HuH-7.5 (cell line): ENCODE measurements around the gene HINFP.

Experiments used
- DNase-seq: peaks from one replicate; pipeline ENCODE4 v3.0.0; 2011; ENCODE audit warnings: low spot score

HINFP gene

GRCh38 chr11:119121008-119121810 is at the start of gene HINFP:
TSS of gene HINFP (plus strand) at chr11:119121580. CDS start at chr11:119126945, 5,365 bp downstream.
- DNase-seq, result peak; percentile 94

DNA sequence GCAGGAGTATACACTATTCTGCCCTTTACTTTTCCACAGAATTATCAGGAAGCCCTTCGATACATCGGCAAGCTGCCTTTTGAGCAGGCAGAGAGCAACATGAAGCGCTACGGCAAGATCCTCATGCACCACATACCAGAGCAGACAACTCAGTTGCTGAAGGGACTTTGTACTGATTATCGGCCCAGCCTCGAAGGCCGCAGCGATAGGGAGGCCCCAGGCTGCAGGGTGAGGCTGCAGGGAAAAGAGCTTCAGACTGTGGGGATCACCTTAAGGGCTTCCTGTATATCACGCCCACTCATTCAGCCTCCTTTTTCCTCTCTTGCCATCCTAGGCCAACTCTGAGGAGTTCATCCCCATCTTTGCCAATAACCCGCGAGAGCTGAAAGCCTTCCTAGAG is 43.5 kb upstream of the HINFP start:
- DNase-seq, result no peak

DNA sequence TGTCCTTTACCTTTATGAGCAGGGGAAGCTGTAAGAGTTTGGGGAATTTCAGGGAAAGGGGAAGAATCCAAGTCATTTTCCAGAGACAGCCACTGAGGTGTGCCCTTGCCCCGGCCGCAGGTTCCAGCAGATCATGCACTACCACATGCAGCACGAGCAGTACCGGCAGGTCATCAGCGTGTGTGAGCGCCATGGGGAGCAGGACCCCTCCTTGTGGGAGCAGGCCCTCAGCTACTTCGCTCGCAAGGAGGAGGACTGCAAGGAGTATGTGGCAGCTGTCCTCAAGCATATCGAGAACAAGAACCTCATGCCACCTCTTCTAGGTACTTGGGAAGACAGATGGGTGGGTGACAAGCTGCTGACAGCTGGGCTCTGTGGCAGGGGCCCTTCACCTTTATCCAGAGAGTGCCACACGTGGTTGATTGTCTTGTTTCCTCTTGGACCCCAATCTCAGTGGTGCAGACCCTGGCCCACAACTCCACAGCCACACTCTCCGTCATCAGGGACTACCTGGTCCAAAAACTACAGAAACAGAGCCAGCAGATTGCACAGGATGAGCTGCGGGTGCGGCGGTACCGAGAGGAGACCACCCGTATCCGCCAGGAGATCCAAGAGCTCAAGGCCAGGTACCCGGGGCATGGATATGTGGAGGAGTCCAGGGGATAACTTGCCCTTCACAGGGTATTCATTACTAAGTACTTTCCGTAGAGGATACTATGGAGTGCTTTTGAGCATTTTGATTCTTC is 42.5 kb upstream of the HINFP start:
- DNase-seq, result no peak

- no peak for DNase-seq
Measured at GRCh38 chr11:119081682-119082260, 39.6 kb upstream of the HINFP start.

DNA sequence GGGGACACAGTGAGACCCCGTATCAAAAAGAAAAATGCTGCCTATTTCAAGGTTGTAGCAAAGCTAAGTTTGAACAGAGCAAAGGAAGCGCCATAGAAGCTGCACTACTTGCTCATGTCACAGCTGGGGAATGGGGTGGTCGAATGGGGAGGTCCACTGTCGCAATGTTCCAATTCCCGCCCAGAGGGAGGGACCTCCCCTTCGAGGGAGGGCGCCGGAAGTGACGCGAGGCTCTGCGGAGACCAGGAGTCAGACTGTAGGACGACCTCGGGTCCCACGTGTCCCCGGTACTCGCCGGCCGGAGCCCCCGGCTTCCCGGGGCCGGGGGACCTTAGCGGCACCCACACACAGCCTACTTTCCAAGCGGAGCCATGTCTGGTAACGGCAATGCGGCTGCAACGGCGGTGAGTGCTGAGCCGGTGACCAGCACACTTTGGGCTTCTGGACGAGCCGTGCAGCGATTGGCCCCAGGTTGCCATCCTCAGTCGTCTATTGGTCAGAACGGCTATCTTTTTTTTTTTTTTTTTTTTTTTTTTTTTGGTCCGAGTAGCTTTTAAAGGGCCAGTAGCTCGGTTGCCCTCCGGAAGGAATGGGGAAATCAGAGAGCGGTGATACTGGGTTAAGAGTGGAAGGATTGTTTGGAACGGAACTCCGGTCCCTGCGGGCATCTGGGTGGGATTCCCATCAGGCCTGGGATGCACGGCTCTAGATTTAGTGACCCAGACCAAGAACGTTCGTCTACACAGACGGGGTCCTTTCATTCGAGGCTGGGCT is 36.5 kb upstream of the HINFP start, which contains the start of gene HMBS:
Gene HMBS (plus strand): TSS at position 219 of the 774 bp plus-strand sequence. CDS start 153 bp downstream, at position 372.
- DNase-seq, result peak; percentile 79

GRCh38 chr11:119085437-119085847 is 35.9 kb upstream of the HINFP start:
- DNase-seq, result no peak

GRCh38 chr11:119087123-119087522 is 34.3 kb upstream of the HINFP start:
- DNase-seq, result no peak

GRCh38 chr11:119087747-119088241 is 33.6 kb upstream of the HINFP start:
- no peak for DNase-seq

GRCh38 chr11:119088406-119088805 is 33.0 kb upstream of the HINFP start:
- no peak for DNase-seq

- DNase-seq, result no peak
Measured at GRCh38 chr11:119089319-119089718, 32.1 kb upstream of the HINFP start.

- no peak for DNase-seq
Measured at GRCh38 chr11:119091178-119091577, 30.2 kb upstream of the HINFP start.

GRCh38 chr11:119091966-119092879 is 29.2 kb upstream of the HINFP start:
- no peak for DNase-seq

- no peak for DNase-seq
Measured at GRCh38 chr11:119092880-119093842, 28.2 kb upstream of the HINFP start.

DNA sequence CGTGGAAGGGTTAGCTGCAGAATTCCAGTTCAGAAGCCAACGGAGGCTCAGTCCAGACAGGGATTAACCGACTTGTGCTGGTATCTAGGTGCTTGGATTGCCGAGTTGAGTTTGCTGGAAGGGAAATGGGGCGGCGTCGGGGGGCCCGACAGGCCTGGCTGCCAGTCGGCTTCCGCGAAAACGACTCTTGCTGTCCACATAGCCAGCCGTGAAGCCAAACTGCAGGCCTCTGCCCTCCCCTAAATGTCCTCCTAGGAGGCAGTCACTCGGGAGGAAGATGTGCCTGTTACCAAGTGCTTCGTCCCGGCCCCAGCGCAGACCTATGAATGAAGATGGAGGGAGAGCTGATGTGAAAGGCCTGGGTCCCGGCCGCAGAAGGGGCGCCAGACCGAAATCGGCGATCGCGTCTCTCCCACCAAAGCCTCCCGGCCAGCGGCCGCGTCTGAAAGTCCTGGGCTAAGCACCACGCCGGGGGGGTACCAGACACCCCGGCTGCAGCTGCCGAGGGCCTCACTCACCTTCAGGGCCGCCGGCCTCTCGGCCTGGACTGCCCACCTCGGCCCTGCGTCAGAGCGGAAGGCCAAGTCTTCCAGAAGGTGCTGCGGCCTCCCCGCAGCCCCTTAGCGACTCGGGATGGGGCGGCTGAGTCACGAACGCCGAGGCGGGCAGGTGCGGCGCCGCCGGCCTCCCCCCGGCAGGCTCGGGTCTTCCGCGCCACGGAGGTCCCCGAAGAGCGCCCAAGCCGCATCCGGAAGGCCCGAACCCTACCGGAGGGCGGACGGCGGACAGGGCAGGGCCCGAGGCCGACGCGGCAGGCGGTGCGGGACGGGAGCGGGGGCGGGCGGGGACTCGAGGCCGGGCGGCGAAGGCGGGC is 27.2 kb upstream of the HINFP start:
- no peak for DNase-seq

GRCh38 chr11:119094816-119095065 is 26.6 kb upstream of the HINFP start:
- peak; percentile 39 for DNase-seq

DNA sequence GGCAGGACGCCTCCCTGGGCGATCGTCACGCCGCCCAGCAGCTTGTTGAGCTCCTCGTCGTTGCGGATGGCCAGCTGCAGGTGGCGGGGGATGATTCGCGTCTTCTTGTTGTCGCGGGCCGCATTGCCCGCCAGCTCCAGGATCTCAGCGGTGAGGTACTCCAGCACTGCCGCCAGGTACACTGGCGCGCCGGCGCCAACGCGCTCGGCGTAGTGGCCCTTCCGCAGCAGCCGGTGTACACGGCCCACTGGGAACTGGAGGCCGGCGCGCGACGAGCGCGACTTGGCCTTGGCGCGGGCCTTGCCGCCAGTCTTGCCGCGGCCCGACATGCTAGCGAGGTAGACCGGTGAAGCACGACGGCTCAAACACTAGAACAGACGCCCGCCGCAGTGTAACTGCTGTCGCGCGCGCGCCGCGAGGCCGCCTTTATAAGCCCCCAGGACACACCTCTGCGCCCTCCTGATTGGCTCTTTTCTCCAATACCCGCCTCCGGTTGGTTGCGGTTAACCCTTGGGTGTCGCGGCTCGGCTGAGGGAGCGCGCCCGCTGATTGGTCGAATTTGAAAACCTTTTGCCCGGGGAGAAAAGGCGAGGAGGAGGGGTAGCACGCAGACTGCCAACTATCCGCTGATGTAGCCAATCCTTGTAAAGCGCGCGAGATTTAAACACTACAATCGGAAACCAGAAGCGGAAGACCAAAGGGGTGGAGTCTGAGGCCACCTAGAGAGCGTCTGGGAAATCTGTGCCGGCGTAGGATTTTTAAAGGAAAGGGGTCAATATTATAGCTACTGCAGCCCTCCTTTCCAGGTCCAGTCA is 26.1 kb upstream of the HINFP start:
- DNase-seq, result peak; percentile 96

DNA sequence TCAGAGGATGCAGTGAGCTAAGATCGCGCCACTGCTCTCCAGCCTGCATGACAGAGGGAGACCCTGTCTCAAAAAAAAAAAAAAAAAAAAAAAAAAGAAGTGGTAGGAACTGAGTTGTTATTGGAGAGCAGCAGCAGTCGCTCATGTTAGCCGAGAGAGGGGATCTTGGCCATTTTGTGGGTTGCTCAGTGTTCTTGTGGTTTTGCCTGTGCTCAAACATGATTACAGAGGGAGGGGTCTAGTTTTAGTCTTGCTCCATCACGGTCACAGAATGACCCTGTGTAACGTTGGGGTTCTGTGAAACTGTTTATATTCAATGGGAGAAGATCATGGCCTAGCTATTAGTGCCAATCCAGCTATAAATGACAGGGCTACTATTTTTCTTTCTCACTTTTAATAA is 21.7 kb upstream of the HINFP start:
- no peak for DNase-seq
